Caco-2 (cell line): Measurements from ENCODE around the gene DPEP3. TPM values are rescaled to one million over a fixed set of nuclear protein-coding genes. Genes with fewer than 3 reads are reported as not detected.

Source experiments
- BruUV-seq: library from RNA; stranded (reverse); fragments of 400-500 nt; replicated peaks from 2 replicates; lab custom pipeline; 2021; lab: Mats Ljungman, UMichigan
- CTCF ChIA-PET: fragments of 300-600 bp; sonication (Branson Sonifier 250); formaldehyde crosslinking; loops from one replicate; lab custom pipeline; 2022; ENCODE audit warnings: antibody characterized with exemption; lab: Charles Lee
- POLR2A ChIA-PET: fragments of 300-600 bp; sonication (Branson Sonifier 250); formaldehyde crosslinking; loops from one replicate; lab custom pipeline; 2022; ENCODE audit warnings: antibody characterized with exemption; lab: Charles Lee
- DNase-seq, 2 experiments: peaks; one replicate each; pipeline versions ENCODE4 v3.0.0 to v3.0.0-alpha.2; 2020 to 2022
- H3K27me3 ChIP-seq: replicated peaks from 2 replicates; pipeline ENCODE4 v1.6.0; 2011; ENCODE audit warnings: low read length; ENCODE audit not compliant: control insufficient read depth, insufficient read depth
- H3K36me3 ChIP-seq: 2 replicates; pipeline ENCODE4 v1.5.1; 2011; ENCODE audit warnings: low read length; ENCODE audit not compliant: control insufficient read depth, insufficient read depth
- H3K4me1 ChIP-seq: fragments of 250-450 bp; sonication (Bioruptor Pico); 2 replicates; pipeline ENCODE4 v1.5.1; 2020; ENCODE audit warnings: mild to moderate bottlenecking
- H3K4me3 ChIP-seq: 2 replicates; pipeline ENCODE4 v1.5.1; 2011; ENCODE audit warnings: low read depth, mild to moderate bottlenecking, control low read depth, low read length
- H3K9me3 ChIP-seq: fragments of 250-450 bp; sonication (Bioruptor Pico); 2 replicates; pipeline ENCODE4 v1.5.1; 2020; ENCODE audit warnings: mild to moderate bottlenecking, moderate library complexity
- H3K27ac Mint-ChIP-seq: one replicate; pipeline ENCODE4 v1.8.0; 2022; ENCODE audit warnings: mixed read lengths; ENCODE audit not compliant: unreplicated experiment
- H3K27me3 Mint-ChIP-seq: one replicate; pipeline ENCODE4 v1.8.0; 2022; ENCODE audit warnings: mixed read lengths; ENCODE audit not compliant: insufficient read depth, unreplicated experiment
- H3K36me3 Mint-ChIP-seq: one replicate; pipeline ENCODE4 v1.8.0; 2022; ENCODE audit warnings: mild to moderate bottlenecking, mixed read lengths; ENCODE audit not compliant: insufficient read depth, unreplicated experiment
- H3K4me1 Mint-ChIP-seq: one replicate; pipeline ENCODE4 v1.8.0; 2022; ENCODE audit warnings: low read depth, mixed read lengths; ENCODE audit not compliant: unreplicated experiment
- H3K4me3 Mint-ChIP-seq: one replicate; pipeline ENCODE4 v1.8.0; 2022; ENCODE audit warnings: mild to moderate bottlenecking, moderate library complexity, mixed read lengths; ENCODE audit not compliant: unreplicated experiment
- H3K9me3 Mint-ChIP-seq: one replicate; pipeline ENCODE4 v1.8.0; 2022; ENCODE audit warnings: mixed read lengths; ENCODE audit not compliant: unreplicated experiment
- CTCF ChIP-seq, 2 experiments: fragments of 200-600 bp in 1 of 2; IDR thresholded peaks; 1 replicate in 1 of 2; 2 replicates in 1 of 2; pipeline versions ENCODE4 v1.5.1 to v1.8.0; 2011 to 2022; ENCODE audit warnings: antibody characterized with exemption in 1 of 2, control low read depth in 1 of 2, inconsistent platforms in 1 of 2, low read depth in 1 of 2, low read length in 1 of 2, mild to moderate bottlenecking in 1 of 2, moderate library complexity in 1 of 2; ENCODE audit not compliant: insufficient read depth in 1 of 2, severe bottlenecking in 1 of 2, unreplicated experiment in 1 of 2
- intact Hi-C: fragments of 100-400 bp; cut with micrococcal nuclease; formaldehyde crosslinking; loops from one replicate; pipeline ENCODE4 v1.10.0; 2022; ENCODE audit not compliant: unreplicated experiment
- total RNA-seq: library from RNA; stranded (reverse); gene quantifications from 2 replicates; pipeline ENCODE4 v1.2.3, GENCODE V29; 2022

Gene DPEP3
- total RNA-seq, 1 experiment from 2014 or later = not detected

DNA sequence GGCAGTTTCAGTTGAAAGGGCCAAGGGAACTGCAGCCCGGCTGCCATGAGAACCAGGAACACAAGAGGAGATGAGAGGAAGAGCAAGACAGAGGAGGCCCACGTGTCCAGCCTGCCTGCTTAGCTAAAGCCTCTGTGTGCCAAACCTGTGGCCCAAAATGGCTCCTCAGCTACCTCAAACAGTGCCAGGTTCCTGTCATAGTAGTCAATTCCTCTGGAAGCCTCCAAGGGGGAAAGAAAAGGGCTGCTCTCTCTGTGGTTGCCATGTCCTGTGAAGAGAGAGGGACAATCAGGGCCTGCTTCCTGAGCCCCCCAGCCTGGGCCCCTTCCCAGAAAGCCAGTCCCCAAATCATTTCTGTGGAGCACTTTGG, 17.0 kb downstream of the DPEP3 start:
- Histone ChIP-seq H3K36me3 (peaks cover 12% of the 10 kb centered on the region), H3K27me3 (no peaks in the 10 kb centered on the region), H3K4me1 (peaks cover 22% of the 10 kb centered on the region), H3K9me3 (no peaks in the 10 kb centered on the region), H3K4me3 (no peak overlapping the region)
- no peak for TF ChIP-seq CTCF (IDR thresholded peaks at IDR 0.05; ENCODE audit: insufficient read depth in 1 of 2, low read depth in 1 of 2, low read length in 1 of 2, severe bottlenecking in 1 of 2, unreplicated experiment in 1 of 2)
- Mint-ChIP-seq H3K27ac (peak overlapping the region; percentile 3), H3K4me3 (no peak overlapping the region), H3K27me3 (no peaks in the 10 kb centered on the region), H3K4me1 (peaks cover 27% of the 10 kb centered on the region), H3K36me3 (peaks cover 55% of the 10 kb centered on the region), H3K9me3 (no peaks in the 10 kb centered on the region)
- POLR2A ChIA-PET = no interaction called here
- CTCF ChIA-PET = no interaction called here
- no TSS peak for BruUV-seq
- intact Hi-C loops = no loop called here
- DNase-seq = no peak

DNA sequence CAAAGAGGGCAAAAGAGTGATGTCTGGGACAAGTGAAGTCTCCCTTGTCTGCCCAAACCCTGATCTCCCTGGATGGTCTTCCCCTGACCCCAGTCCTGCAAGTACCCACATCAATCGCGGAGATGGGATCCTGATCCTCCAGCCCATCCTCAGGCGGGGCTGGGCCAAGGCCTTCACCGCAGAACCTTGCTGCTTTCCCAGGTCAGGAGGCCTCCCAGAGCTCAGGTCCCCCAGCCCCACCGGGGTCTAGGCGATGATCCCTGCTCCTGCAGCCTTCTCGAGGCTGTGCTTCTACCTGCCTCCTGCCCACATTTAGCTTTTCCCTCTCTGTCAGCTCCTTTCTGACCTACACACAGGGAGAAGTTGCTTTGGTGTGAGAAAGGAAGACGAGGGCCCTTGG, 18.2 kb downstream of the DPEP3 start:
- peaks cover 18% of the 10 kb centered on the region for H3K4me1 ChIP-seq
- peaks cover 14% of the 10 kb centered on the region for H3K36me3 ChIP-seq
- Mint-ChIP-seq H3K36me3 (peaks cover 59% of the 10 kb centered on the region), H3K9me3 (no peaks in the 10 kb centered on the region), H3K4me3 (no peak overlapping the region), H3K27ac (no peak overlapping the region), H3K27me3 (no peaks in the 10 kb centered on the region), H3K4me1 (peaks cover 23% of the 10 kb centered on the region)
- TF ChIP-seq CTCF (IDR thresholded peaks at IDR 0.05; ENCODE audit: insufficient read depth in 1 of 2, low read depth in 1 of 2, low read length in 1 of 2, severe bottlenecking in 1 of 2, unreplicated experiment in 1 of 2) = no peak
- H3K9me3 ChIP-seq = no peaks in the 10 kb centered on the region
- no peak overlapping the region for H3K4me3 ChIP-seq
- no peaks in the 10 kb centered on the region for H3K27me3 ChIP-seq
- CTCF ChIA-PET = no interaction called here
- intact Hi-C loops = no loop called here
- DNase-seq = no peak
- BruUV-seq = no TSS peak
- POLR2A ChIA-PET = no interaction called here

DNA sequence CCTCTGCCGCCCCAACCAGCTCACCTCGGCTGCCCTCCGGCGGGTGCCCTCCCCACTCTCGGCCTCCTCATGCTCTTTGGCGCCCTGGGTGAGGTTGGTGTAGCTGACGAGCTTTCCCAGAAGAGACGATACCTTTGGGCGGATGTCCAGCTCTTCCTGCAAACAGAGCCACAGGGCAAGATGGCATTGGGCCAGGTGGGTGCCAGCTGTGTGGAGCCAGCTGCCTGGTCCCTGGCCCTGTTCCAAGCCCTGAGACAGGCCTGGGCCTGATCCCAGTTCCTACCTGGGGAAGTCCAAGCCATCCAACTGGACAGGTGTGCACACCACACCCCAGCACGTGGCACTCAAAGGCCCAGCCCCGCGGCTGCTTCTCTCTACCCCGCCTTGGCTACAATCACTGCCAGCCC, 18.7 kb downstream of the DPEP3 start:
- peaks cover 61% of the 10 kb centered on the region for H3K36me3 Mint-ChIP-seq
- no peak overlapping the region for H3K4me3 ChIP-seq
- H3K9me3 ChIP-seq = no peaks in the 10 kb centered on the region
- H3K27me3 Mint-ChIP-seq = no peaks in the 10 kb centered on the region
- H3K27ac Mint-ChIP-seq = no peak overlapping the region
- DNase-seq = no peak
- H3K4me3 Mint-ChIP-seq = no peak overlapping the region
- peaks cover 12% of the 10 kb centered on the region for H3K4me1 ChIP-seq
- peaks cover 17% of the 10 kb centered on the region for H3K4me1 Mint-ChIP-seq
- TF ChIP-seq CTCF (IDR thresholded peaks at IDR 0.05; ENCODE audit: insufficient read depth in 1 of 2, low read depth in 1 of 2, low read length in 1 of 2, severe bottlenecking in 1 of 2, unreplicated experiment in 1 of 2) = no peak
- peaks cover 14% of the 10 kb centered on the region for H3K36me3 ChIP-seq
- H3K27me3 ChIP-seq = no peaks in the 10 kb centered on the region
- POLR2A ChIA-PET = no interaction called here
- intact Hi-C loops = no loop called here
- CTCF ChIA-PET = no interaction called here
- no peaks in the 10 kb centered on the region for H3K9me3 Mint-ChIP-seq
- BruUV-seq = no TSS peak
